ENCODE measurements around the gene CNIH4.

GRCh38 chr1:224373008-224373590, 16.4 kb downstream of the CNIH4 start:
- no peak for TF ChIP-seq CTCF (IDR thresholded peaks at IDR 0.05)
- TF ChIP-seq POLR2A (IDR thresholded peaks at IDR 0.05) = no peak
